Neural cell (in vitro differentiated cells): ENCODE data around the gene COA3.

Experiments used
- CTCF ChIP-seq: fragments of 450-650 bp; IDR thresholded peaks from 2 replicates; pipeline ENCODE4 v1.5.1; 2014; ENCODE audit warnings: antibody characterized with exemption, mild to moderate bottlenecking, moderate library complexity; ENCODE audit not compliant: poor library complexity, severe bottlenecking
- EP300 ChIP-seq: fragments of 450-650 bp; conservative IDR thresholded peaks from 2 replicates; pipeline ENCODE4 v1.6.1; 2014; ENCODE audit warnings: antibody characterized with exemption, mild to moderate bottlenecking, moderate library complexity; ENCODE audit not compliant: poor library complexity, severe bottlenecking
- EZH2 ChIP-seq: fragments of 200-600, 300-800 bp; shearing (Covaris generic), sonication (generic); IDR thresholded peaks from 2 replicates; pipeline ENCODE4 v1.6.1; 2014; ENCODE audit warnings: antibody characterized with exemption, low read length, borderline replicate concordance, mild to moderate bottlenecking; ENCODE audit not compliant: insufficient read depth, poor library complexity, severe bottlenecking
- MXI1 ChIP-seq: fragments of 450-650 bp; conservative IDR thresholded peaks from 2 replicates; pipeline ENCODE4 v1.6.1; 2014; ENCODE audit warnings: antibody characterized with exemption, mild to moderate bottlenecking; ENCODE audit not compliant: poor library complexity, severe bottlenecking
- POLR2AphosphoS5 ChIP-seq: IDR thresholded peaks from 2 replicates; pipeline ENCODE4 v1.6.1; 2012
- RAD21 ChIP-seq: fragments of 450-650 bp; conservative IDR thresholded peaks from 2 replicates; pipeline ENCODE4 v1.6.1; 2014; ENCODE audit warnings: antibody characterized with exemption, mild to moderate bottlenecking, moderate library complexity
- REST ChIP-seq: IDR thresholded peaks from 2 replicates; pipeline ENCODE4 v1.6.1; 2012; ENCODE audit warnings: borderline replicate concordance
- SMC3 ChIP-seq: fragments of 450-650 bp; conservative IDR thresholded peaks from 2 replicates; pipeline ENCODE4 v1.6.1; 2014; ENCODE audit warnings: antibody characterized with exemption, mild to moderate bottlenecking, moderate library complexity; ENCODE audit not compliant: poor library complexity

- TF ChIP-seq MXI1 (no peak), CTCF (no peak), SMC3 (no peak), POLR2AphosphoS5 (no peak), RAD21 (no peak), REST (no peak), EZH2 (no peak), EP300 (no peak)
These were observed 19.9 kb upstream of the COA3 start for GRCh38 chr17:42818379-42818778.
